ENCODE results near the gene PLEKHG4.

Gene PLEKHG4

GRCh38 chr16:67243481-67243880, 35.9 kb upstream of the PLEKHG4 start:
- TF ChIP-seq POLR2AphosphoS5 (IDR thresholded peaks at IDR 0.05; ENCODE audit: borderline replicate concordance, low read depth, low read length) (no peak), EZH2 (IDR thresholded peaks at IDR 0.05) (no peak), FOXP2 (optimal IDR thresholded peaks at IDR 0.05; ENCODE audit: control extremely low read depth, extremely low read length, insufficient read depth) (no peak)
- Histone ChIP-seq H3K36me3 (ENCODE audit: insufficient read depth, low read length) (no peaks in the 10 kb centered on the region), H3K27ac (no peak overlapping the region), H3K9me3 (ENCODE audit: low read depth, low read length) (no peaks in the 10 kb centered on the region), H3K9ac (ENCODE audit: insufficient read length) (no peak overlapping the region), H3K4me3 (no peak overlapping the region)
- DNase-seq (ENCODE audit: low read depth, low spot score), result no peak

GRCh38 chr16:67244387-67245185, 34.7 kb upstream of the PLEKHG4 start:
- Histone ChIP-seq H3K27ac (peak overlapping the region; percentile 42; the same call in 1 of the 2 replicates), H3K4me3 (0 out of 2 replicates have a peak overlapping the region, but pooled peaks have one; percentile 12), H3K36me3 (ENCODE audit: insufficient read depth, low read length) (no peaks in the 10 kb centered on the region), H3K9me3 (ENCODE audit: low read depth, low read length) (no peaks in the 10 kb centered on the region), H3K9ac (ENCODE audit: insufficient read length) (no peak overlapping the region)
- TF ChIP-seq FOXP2 (optimal IDR thresholded peaks at IDR 0.05; ENCODE audit: control extremely low read depth, extremely low read length, insufficient read depth) (no peak), POLR2AphosphoS5 (IDR thresholded peaks at IDR 0.05; ENCODE audit: borderline replicate concordance, low read depth, low read length) (no peak), EZH2 (IDR thresholded peaks at IDR 0.05) (no peak)
- no peak for DNase-seq (ENCODE audit: low read depth, low spot score)

- Histone ChIP-seq H3K36me3 (ENCODE audit: insufficient read depth, low read length) (no peaks in the 10 kb centered on the region), H3K9ac (ENCODE audit: insufficient read length) (no peak overlapping the region), H3K4me3 (no peak overlapping the region; the same call in 1 of the 2 replicates), H3K9me3 (ENCODE audit: low read depth, low read length) (no peaks in the 10 kb centered on the region), H3K27ac (no peak overlapping the region)
- no peak for DNase-seq (ENCODE audit: low read depth, low spot score)
- TF ChIP-seq EZH2 (IDR thresholded peaks at IDR 0.05), result no peak
- TF ChIP-seq FOXP2 (optimal IDR thresholded peaks at IDR 0.05; ENCODE audit: control extremely low read depth, extremely low read length, insufficient read depth), result no peak
- no peak for TF ChIP-seq POLR2AphosphoS5 (IDR thresholded peaks at IDR 0.05; ENCODE audit: borderline replicate concordance, low read depth, low read length)
Observed at GRCh38 chr16:67245186-67245585, 34.1 kb upstream of the PLEKHG4 start.

GRCh38 chr16:67245674-67246080, 33.7 kb upstream of the PLEKHG4 start:
- no peak for TF ChIP-seq EZH2 (IDR thresholded peaks at IDR 0.05)
- peak overlapping the region; percentile 82 for H3K4me3 ChIP-seq
- no peak for DNase-seq (ENCODE audit: low read depth, low spot score)
- H3K27ac ChIP-seq, result no peak overlapping the region
- H3K9ac ChIP-seq (ENCODE audit: insufficient read length), result no peak overlapping the region
- H3K36me3 ChIP-seq (ENCODE audit: insufficient read depth, low read length), result no peaks in the 10 kb centered on the region
- no peaks in the 10 kb centered on the region for H3K9me3 ChIP-seq (ENCODE audit: low read depth, low read length)

- DNase-seq (ENCODE audit: low read depth, low spot score), result no peak
- H3K9ac ChIP-seq (ENCODE audit: insufficient read length), result no peak overlapping the region
- TF ChIP-seq EZH2 (IDR thresholded peaks at IDR 0.05) (no peak), POLR2AphosphoS5 (IDR thresholded peaks at IDR 0.05; ENCODE audit: borderline replicate concordance, low read depth, low read length) (peak; percentile 33; the same call in 1 of the 2 replicates), FOXP2 (optimal IDR thresholded peaks at IDR 0.05; ENCODE audit: control extremely low read depth, extremely low read length, insufficient read depth) (no peak)
- H3K27ac ChIP-seq, result no peak overlapping the region
- H3K9me3 ChIP-seq (ENCODE audit: low read depth, low read length), result no peaks in the 10 kb centered on the region
- peak overlapping the region; percentile 82 for H3K4me3 ChIP-seq
- no peaks in the 10 kb centered on the region for H3K36me3 ChIP-seq (ENCODE audit: insufficient read depth, low read length)
Observed at GRCh38 chr16:67246081-67246755, 33.1 kb upstream of the PLEKHG4 start.

- no peak for DNase-seq (ENCODE audit: low read depth, low spot score)
- Histone ChIP-seq H3K9me3 (ENCODE audit: low read depth, low read length) (no peaks in the 10 kb centered on the region), H3K9ac (ENCODE audit: insufficient read length) (no peak overlapping the region), H3K4me3 (peak overlapping the region; percentile 82), H3K36me3 (ENCODE audit: insufficient read depth, low read length) (no peaks in the 10 kb centered on the region), H3K27ac (no peak overlapping the region)
- TF ChIP-seq POLR2AphosphoS5 (IDR thresholded peaks at IDR 0.05; ENCODE audit: borderline replicate concordance, low read depth, low read length) (no peak), EZH2 (IDR thresholded peaks at IDR 0.05) (no peak), FOXP2 (optimal IDR thresholded peaks at IDR 0.05; ENCODE audit: control extremely low read depth, extremely low read length, insufficient read depth) (no peak)
Observed at GRCh38 chr16:67246756-67247191, 32.6 kb upstream of the PLEKHG4 start.

GRCh38 chr16:67247192-67248072, 31.9 kb upstream of the PLEKHG4 start, which contains the start of gene FHOD1:
FHOD1 (minus strand) TSS chr16:67247481; CDS start chr16:67247410, 71 bp downstream.
- Histone ChIP-seq H3K9me3 (ENCODE audit: low read depth, low read length) (no peaks in the 10 kb centered on the region), H3K27ac (no peak within 1 kb of the TSS), H3K36me3 (ENCODE audit: insufficient read depth, low read length) (no peaks in the 10 kb centered on the region), H3K4me3 (peak within 1 kb of the TSS; percentile 82), H3K9ac (ENCODE audit: insufficient read length) (peak within 1 kb of the TSS; percentile 37)
- DNase-seq (ENCODE audit: low read depth, low spot score), result no peak
- no peak for TF ChIP-seq EZH2 (IDR thresholded peaks at IDR 0.05)
- no peak for TF ChIP-seq FOXP2 (optimal IDR thresholded peaks at IDR 0.05; ENCODE audit: control extremely low read depth, extremely low read length, insufficient read depth)
- peak; percentile 59; the same call in 1 of the 2 replicates for TF ChIP-seq POLR2AphosphoS5 (IDR thresholded peaks at IDR 0.05; ENCODE audit: borderline replicate concordance, low read depth, low read length)

GRCh38 chr16:67248073-67248400, 31.3 kb upstream of the PLEKHG4 start:
- H3K27ac ChIP-seq, result no peak overlapping the region

More at GRCh38 chr16:67248073-67248400, 31.3 kb upstream of the PLEKHG4 start:
- Histone ChIP-seq H3K9ac (ENCODE audit: insufficient read length) (peak overlapping the region; percentile 37), H3K4me3 (peak overlapping the region; percentile 82), H3K36me3 (ENCODE audit: insufficient read depth, low read length) (no peaks in the 10 kb centered on the region), H3K9me3 (ENCODE audit: low read depth, low read length) (no peaks in the 10 kb centered on the region)
- TF ChIP-seq FOXP2 (optimal IDR thresholded peaks at IDR 0.05; ENCODE audit: control extremely low read depth, extremely low read length, insufficient read depth), result no peak
- TF ChIP-seq POLR2AphosphoS5 (IDR thresholded peaks at IDR 0.05; ENCODE audit: borderline replicate concordance, low read depth, low read length), result no peak
- TF ChIP-seq EZH2 (IDR thresholded peaks at IDR 0.05), result no peak
- DNase-seq (ENCODE audit: low read depth, low spot score), result no peak
